ENCODE results near the gene HOXB5. TPM values are rescaled to one million over a fixed set of nuclear protein-coding genes. Genes with fewer than 3 reads are reported as not detected.

HOXB5 gene
- total RNA-seq, 1 donor from 2014 or later: 2.1 TPM

- Mint-ChIP-seq H3K9me3 (ENCODE audit: low read depth) (no peaks in the 10 kb centered on the region), H3K4me1 (ENCODE audit: low read depth) (peaks cover 40% of the 10 kb centered on the region), H3K4me3 (ENCODE audit: low read depth) (peak overlapping the region; percentile 54), H3K36me3 (ENCODE audit: insufficient read depth) (peaks cover 10% of the 10 kb centered on the region), H3K27me3 (peaks cover 84% of the 10 kb centered on the region), H3K27ac (no peak overlapping the region)
- TF ChIP-seq CTCF (IDR thresholded peaks at IDR 0.05; ENCODE audit: unreplicated experiment): peak; percentile 49
- DNase-seq (ENCODE audit: low spot score, unreplicated experiment): no peak
Measured at GRCh38 chr17:48550502-48551213, 42.9 kb downstream of the HOXB5 start.

GRCh38 chr17:48549914-48550501, 43.6 kb downstream of the HOXB5 start:
- DNase-seq (ENCODE audit: low spot score, unreplicated experiment): no peak
- peaks cover 10% of the 10 kb centered on the region for H3K36me3 Mint-ChIP-seq (ENCODE audit: insufficient read depth)
- H3K4me3 Mint-ChIP-seq (ENCODE audit: low read depth): peak overlapping the region; percentile 54
- no peaks in the 10 kb centered on the region for H3K9me3 Mint-ChIP-seq (ENCODE audit: low read depth)
- H3K27ac Mint-ChIP-seq: no peak overlapping the region
- H3K27me3 Mint-ChIP-seq: peaks cover 90% of the 10 kb centered on the region
- no peak for TF ChIP-seq CTCF (IDR thresholded peaks at IDR 0.05; ENCODE audit: unreplicated experiment)
- peaks cover 43% of the 10 kb centered on the region for H3K4me1 Mint-ChIP-seq (ENCODE audit: low read depth)

GRCh38 chr17:48549281-48549630, 44.3 kb downstream of the HOXB5 start:
- Mint-ChIP-seq H3K27ac (peak overlapping the region; percentile 47), H3K4me3 (ENCODE audit: low read depth) (no peak overlapping the region), H3K27me3 (peaks cover 90% of the 10 kb centered on the region), H3K4me1 (ENCODE audit: low read depth) (peaks cover 40% of the 10 kb centered on the region), H3K9me3 (ENCODE audit: low read depth) (no peaks in the 10 kb centered on the region), H3K36me3 (ENCODE audit: insufficient read depth) (peaks cover 10% of the 10 kb centered on the region)
- no peak for TF ChIP-seq CTCF (IDR thresholded peaks at IDR 0.05; ENCODE audit: unreplicated experiment)
- no peak for DNase-seq (ENCODE audit: low spot score, unreplicated experiment)

GRCh38 chr17:48548523-48549280, 44.9 kb downstream of the HOXB5 start:
- no peak for TF ChIP-seq CTCF (IDR thresholded peaks at IDR 0.05; ENCODE audit: unreplicated experiment)
- H3K4me3 Mint-ChIP-seq (ENCODE audit: low read depth): no peak overlapping the region
- peaks cover 39% of the 10 kb centered on the region for H3K4me1 Mint-ChIP-seq (ENCODE audit: low read depth)
- H3K9me3 Mint-ChIP-seq (ENCODE audit: low read depth): no peaks in the 10 kb centered on the region
- peaks cover 89% of the 10 kb centered on the region for H3K27me3 Mint-ChIP-seq
- DNase-seq (ENCODE audit: low spot score, unreplicated experiment): no peak
- peaks cover 10% of the 10 kb centered on the region for H3K36me3 Mint-ChIP-seq (ENCODE audit: insufficient read depth)
- H3K27ac Mint-ChIP-seq: no peak overlapping the region

GRCh38 chr17:48547808-48548522, 45.6 kb downstream of the HOXB5 start:
- no peak for DNase-seq (ENCODE audit: low spot score, unreplicated experiment)
- TF ChIP-seq CTCF (IDR thresholded peaks at IDR 0.05; ENCODE audit: unreplicated experiment): no peak
- Mint-ChIP-seq H3K4me1 (ENCODE audit: low read depth) (peaks cover 36% of the 10 kb centered on the region), H3K27ac (peak overlapping the region; percentile 4), H3K27me3 (peaks cover 86% of the 10 kb centered on the region), H3K9me3 (ENCODE audit: low read depth) (no peaks in the 10 kb centered on the region), H3K36me3 (ENCODE audit: insufficient read depth) (peaks cover 9% of the 10 kb centered on the region), H3K4me3 (ENCODE audit: low read depth) (peak overlapping the region; percentile 14)

Data from progenitor cell of endocrine pancreas (in vitro differentiated cells).